OCI-LY7 (cell line): ENCODE data around the gene AK9. TPM values are rescaled to one million over a fixed set of nuclear protein-coding genes. Genes with fewer than 3 reads are reported as not detected.

Source experiments
- BruUV-seq: library from RNA; stranded (reverse); fragments of 400-500 nt; replicated peaks from 2 replicates; lab custom pipeline; 2021; lab: Mats Ljungman, UMichigan
- CTCF ChIA-PET: fragments of 300-600 bp; sonication (Branson Sonifier 250); formaldehyde crosslinking; loops from one replicate; lab custom pipeline; 2022; ENCODE audit warnings: antibody characterized with exemption; ENCODE audit not compliant: unreplicated experiment; lab: Charles Lee
- POLR2A ChIA-PET: fragments of 300-600 bp; sonication (Branson Sonifier 250); formaldehyde crosslinking; loops from one replicate; lab custom pipeline; 2022; ENCODE audit warnings: antibody characterized with exemption; lab: Charles Lee
- DNase-seq: peaks from one replicate; pipeline ENCODE4 v3.0.0-alpha.2; 2015; ENCODE audit warnings: low spot score
- H2AFZ ChIP-seq: fragments of 200-600 bp; sonication (generic), shearing (Covaris generic); 2 replicates; pipeline ENCODE4 v1.6.1; 2014; ENCODE audit warnings: mild to moderate bottlenecking, antibody characterized with exemption, low read length, moderate library complexity
- H3K27ac ChIP-seq: fragments of 200-600 bp; sonication (generic); 2 replicates; pipeline ENCODE4 v1.5.1; 2014; ENCODE audit warnings: mixed run types, low read depth, mild to moderate bottlenecking, moderate library complexity, low read length, inconsistent platforms; ENCODE audit not compliant: poor library complexity, severe bottlenecking
- H3K36me3 ChIP-seq: fragments of 200-600 bp; sonication (generic); 2 replicates; pipeline ENCODE4 v1.6.1; 2014; ENCODE audit warnings: mild to moderate bottlenecking, antibody characterized with exemption, low read length, moderate library complexity, mixed read lengths; ENCODE audit not compliant: insufficient read depth
- H3K4me1 ChIP-seq: fragments of 200-600 bp; sonication (generic); 2 replicates; pipeline ENCODE4 v1.5.1; 2014; ENCODE audit warnings: mild to moderate bottlenecking, low read length; ENCODE audit not compliant: insufficient read depth, poor library complexity, severe bottlenecking
- H3K4me2 ChIP-seq: fragments of 200-600 bp; sonication (generic); 2 replicates; pipeline ENCODE4 v1.6.1; 2014; ENCODE audit warnings: mild to moderate bottlenecking, low read length
- H3K4me3 ChIP-seq: fragments of 200-600 bp; sonication (generic); 2 replicates; pipeline ENCODE4 v1.5.1; 2014; ENCODE audit warnings: mild to moderate bottlenecking, low read depth, low read length; ENCODE audit not compliant: poor library complexity, severe bottlenecking
- H3K79me2 ChIP-seq: fragments of 200-600 bp; sonication (generic); 2 replicates; pipeline ENCODE4 v1.6.1; 2016; ENCODE audit warnings: low read depth, mild to moderate bottlenecking, low read length, moderate library complexity, mixed read lengths; ENCODE audit not compliant: insufficient read depth
- H3K9me2 ChIP-seq: fragments of 200-600 bp; sonication (generic); 2 replicates; pipeline ENCODE4 v1.6.1; 2016; ENCODE audit warnings: mild to moderate bottlenecking, low read length, mixed read lengths; ENCODE audit not compliant: insufficient read depth
- H3K9me3 ChIP-seq: fragments of 200-600 bp; sonication (generic); 2 replicates; pipeline ENCODE4 v1.6.1; 2014; ENCODE audit warnings: mild to moderate bottlenecking, mixed run types, low read length, mixed read lengths
- H4K20me1 ChIP-seq: fragments of 200-600 bp; sonication (generic); 2 replicates; pipeline ENCODE4 v1.6.1; 2014; ENCODE audit warnings: mild to moderate bottlenecking, antibody characterized with exemption, low read length, moderate library complexity, mixed read lengths; ENCODE audit not compliant: insufficient read depth
- CTCF ChIP-seq: fragments of 200-600 bp; sonication (generic); conservative IDR thresholded peaks from 2 replicates; pipeline ENCODE4 v1.5.1; 2014; ENCODE audit warnings: mild to moderate bottlenecking, antibody characterized with exemption, low read length, moderate library complexity, mixed read lengths
- EZH2phosphoT487 ChIP-seq: fragments of 200-600 bp; sonication (generic); IDR thresholded peaks from 2 replicates; pipeline ENCODE4 v1.6.1; 2018; ENCODE audit warnings: low read depth, borderline replicate concordance, mild to moderate bottlenecking, mixed run types, antibody characterized with exemption, low read length, moderate library complexity, mixed read lengths
- intact Hi-C: fragments of 100-400 bp; cut with micrococcal nuclease; formaldehyde crosslinking; loops from one replicate; pipeline ENCODE4 v1.10.0; 2022; ENCODE audit not compliant: unreplicated experiment
- total RNA-seq, 2 experiments: library from RNA; depleted of rRNA in 1 of 2; stranded (reverse); fragments of >200 nt in 1 of 2; shearing (Covaris generic) in 1 of 2; gene quantifications; 2 replicates each; pipeline ENCODE4 v1.2.3, GENCODE V29; 2014 to 2022

AK9 gene
- total RNA-seq, 2 experiments from 2014 or later = 4.9 to 6.7 TPM

- H3K9me3 ChIP-seq = no peaks in the 10 kb centered on the region
- DNase-seq = no peak
- no peak overlapping the region for H3K4me2 ChIP-seq
- H3K27ac ChIP-seq = peak overlapping the region; percentile 99
- intact Hi-C loops = loop anchor here (10.0 kb wide), 1 partner anchor 357 kb away; the partner anchor contains the start of genes CEP57L1 and SESN1
- no peak overlapping the region for H3K4me3 ChIP-seq
- POLR2A ChIA-PET = interaction anchor here (6.4 kb wide), 1 partner anchor 10 kb away, joined by 64 read pairs; the partner anchor contains the start of genes PPIL6 and SMPD2
- no peaks in the 10 kb centered on the region for H3K9me2 ChIP-seq
- H2AFZ ChIP-seq = no peak overlapping the region
- no peak for TF ChIP-seq CTCF
- TF ChIP-seq EZH2phosphoT487 = no peak
- no peaks in the 10 kb centered on the region for H4K20me1 ChIP-seq
- peaks cover 24% of the 10 kb centered on the region; the same call in 1 of the 2 replicates for H3K79me2 ChIP-seq
- peaks cover 51% of the 10 kb centered on the region for H3K36me3 ChIP-seq
- peaks cover 59% of the 10 kb centered on the region for H3K4me1 ChIP-seq
- CTCF ChIA-PET = no interaction called here
- no TSS peak for BruUV-seq
Measured at GRCh38 chr6:109452181-109452580, 238.8 kb downstream of the AK9 start.

GRCh38 chr6:109451376-109451775 lies 239.6 kb downstream of the AK9 start:
- ChIA-PET CTCF (no interaction called here), POLR2A (interaction anchor here (1.5 to 6.4 kb wide), 2 partner anchors 9 to 29 kb away, joined by 5 to 64 read pairs; partner anchors contain the start of genes PPIL6 and SMPD2)
- Histone ChIP-seq H3K9me2 (no peaks in the 10 kb centered on the region), H3K4me2 (no peak overlapping the region), H3K4me3 (no peak overlapping the region), H3K79me2 (peaks cover 16% of the 10 kb centered on the region; the same call in 1 of the 2 replicates), H2AFZ (no peak overlapping the region), H3K9me3 (no peaks in the 10 kb centered on the region), H4K20me1 (no peaks in the 10 kb centered on the region), H3K4me1 (peaks cover 51% of the 10 kb centered on the region), H3K27ac (no peak overlapping the region), H3K36me3 (peaks cover 59% of the 10 kb centered on the region)
- intact Hi-C loops = loop anchor here (10.0 kb wide), 1 partner anchor 357 kb away; the partner anchor contains the start of genes CEP57L1 and SESN1
- DNase-seq = no peak
- no TSS peak for BruUV-seq
- TF ChIP-seq EZH2phosphoT487 (no peak), CTCF (no peak)

GRCh38 chr6:109450801-109451200 lies 240.2 kb downstream of the AK9 start:
- Histone ChIP-seq H3K4me1 (peaks cover 49% of the 10 kb centered on the region), H3K9me3 (no peaks in the 10 kb centered on the region), H3K36me3 (peaks cover 65% of the 10 kb centered on the region), H4K20me1 (no peaks in the 10 kb centered on the region), H3K4me2 (no peak overlapping the region), H3K79me2 (peaks cover 15% of the 10 kb centered on the region; the same call in 1 of the 2 replicates), H3K27ac (no peak overlapping the region), H3K9me2 (no peaks in the 10 kb centered on the region), H2AFZ (no peak overlapping the region), H3K4me3 (no peak overlapping the region)
- intact Hi-C loops = loop anchor here (10.0 kb wide), 1 partner anchor 356 kb away; the partner anchor contains the start of genes CEP57L1 and SESN1
- POLR2A ChIA-PET = interaction anchor here (1.5 kb wide), 1 partner anchor 29 kb away, joined by 5 read pairs; no protein-coding TSS in a partner anchor
- DNase-seq = no peak
- TF ChIP-seq CTCF = no peak
- TF ChIP-seq EZH2phosphoT487 = no peak
- CTCF ChIA-PET = no interaction called here
- BruUV-seq = no TSS peak
